ENCODE data around the gene GTPBP3. TPM values are rescaled to one million over a fixed set of nuclear protein-coding genes. Genes with fewer than 3 reads are reported as not detected.

The GTPBP3 gene
- total RNA-seq, 1 experiment from 2014 or later: 42.5 TPM

DNA sequence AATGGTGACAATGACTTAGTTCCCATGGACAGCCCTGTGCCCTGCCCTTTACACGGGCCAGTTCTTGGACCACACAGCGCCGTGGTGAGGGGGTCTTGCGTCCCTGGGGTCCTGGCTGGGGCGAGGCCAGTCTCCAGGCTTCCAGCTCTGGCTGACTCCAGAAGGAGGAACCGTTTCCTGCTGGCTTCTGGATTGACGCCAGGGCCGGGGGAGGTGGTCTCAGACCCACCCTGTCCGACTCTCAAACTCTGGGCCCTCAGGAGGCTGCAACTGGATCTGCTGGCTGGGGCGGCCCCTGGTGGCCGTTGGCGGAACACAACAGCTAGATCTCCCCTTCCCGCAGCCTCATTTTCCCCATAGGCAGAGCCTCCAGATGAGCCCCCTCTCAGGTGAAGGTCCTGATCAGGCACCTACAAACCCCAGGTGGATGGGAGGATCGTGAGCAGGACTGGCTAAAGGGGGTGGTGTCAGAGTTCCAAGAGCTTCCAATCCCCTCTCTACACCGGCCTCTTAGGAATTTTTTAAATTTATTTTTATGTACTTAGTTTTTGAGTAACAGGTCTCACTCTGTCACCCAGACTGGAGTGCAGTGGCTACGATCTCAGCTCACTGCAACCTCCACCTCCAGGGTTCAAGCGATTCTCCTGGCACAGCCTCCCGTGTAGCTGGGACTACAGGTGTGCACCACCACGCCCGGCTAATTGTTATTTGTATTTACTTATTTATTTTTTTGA, 48.7 kb downstream of the GTPBP3 start:
- DNase-seq (ENCODE audit: low read depth): peak; percentile 69

DNA sequence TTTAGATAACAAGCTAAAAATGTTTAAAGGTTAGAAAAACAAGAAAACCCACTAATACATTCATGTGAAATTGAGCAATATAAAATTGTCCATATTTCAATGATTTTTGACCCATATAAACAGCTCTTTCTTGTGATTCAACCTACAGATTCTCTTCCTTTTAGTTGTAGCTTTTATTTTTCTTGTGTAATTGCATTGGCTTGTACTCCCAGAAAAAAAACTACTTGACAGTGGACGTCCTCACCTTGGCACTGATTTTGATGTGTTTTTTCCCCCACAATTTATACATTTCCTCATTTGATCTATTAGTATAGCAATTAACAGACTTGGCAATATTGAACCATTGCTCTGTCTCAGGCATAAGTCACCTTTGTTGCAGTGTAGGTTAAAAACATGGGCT, 51.9 kb downstream of the GTPBP3 start:
- no peak for DNase-seq (ENCODE audit: low read depth)

DNA sequence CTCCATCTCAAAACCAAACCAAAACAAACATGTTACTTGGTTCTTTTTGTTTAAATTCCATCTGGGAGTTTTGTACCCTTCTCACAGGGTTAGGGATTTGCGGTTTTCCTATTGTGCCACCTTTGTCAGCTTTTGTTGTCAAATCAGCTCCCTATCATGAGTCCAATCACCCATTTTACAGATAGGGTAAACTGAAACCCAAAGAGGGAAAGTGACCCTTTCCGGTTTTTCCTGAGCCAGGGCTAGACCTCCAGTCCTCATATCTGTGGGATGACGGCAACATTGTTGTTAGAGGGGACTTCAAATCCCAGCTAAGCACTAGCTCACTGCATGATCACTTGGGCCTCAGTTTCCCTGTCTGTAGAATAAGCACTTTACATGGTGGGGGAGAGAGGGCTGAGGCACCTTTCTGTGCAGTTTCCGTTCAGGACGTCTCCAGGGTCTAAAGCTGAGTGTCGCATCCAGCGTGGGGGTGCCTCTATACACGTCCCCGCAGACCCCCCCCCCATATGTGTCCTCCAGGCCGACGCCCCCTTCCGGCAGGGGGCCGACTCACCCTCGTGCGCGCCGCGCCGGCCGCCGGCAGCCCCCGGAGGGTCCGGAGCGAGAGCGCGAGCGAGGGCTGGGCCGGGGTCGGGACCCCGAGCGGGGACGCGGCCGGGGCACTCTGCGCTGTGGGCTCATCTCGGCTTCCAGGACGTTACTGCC, 52.8 kb downstream of the GTPBP3 start:
- no peak for DNase-seq (ENCODE audit: low read depth)

DNA sequence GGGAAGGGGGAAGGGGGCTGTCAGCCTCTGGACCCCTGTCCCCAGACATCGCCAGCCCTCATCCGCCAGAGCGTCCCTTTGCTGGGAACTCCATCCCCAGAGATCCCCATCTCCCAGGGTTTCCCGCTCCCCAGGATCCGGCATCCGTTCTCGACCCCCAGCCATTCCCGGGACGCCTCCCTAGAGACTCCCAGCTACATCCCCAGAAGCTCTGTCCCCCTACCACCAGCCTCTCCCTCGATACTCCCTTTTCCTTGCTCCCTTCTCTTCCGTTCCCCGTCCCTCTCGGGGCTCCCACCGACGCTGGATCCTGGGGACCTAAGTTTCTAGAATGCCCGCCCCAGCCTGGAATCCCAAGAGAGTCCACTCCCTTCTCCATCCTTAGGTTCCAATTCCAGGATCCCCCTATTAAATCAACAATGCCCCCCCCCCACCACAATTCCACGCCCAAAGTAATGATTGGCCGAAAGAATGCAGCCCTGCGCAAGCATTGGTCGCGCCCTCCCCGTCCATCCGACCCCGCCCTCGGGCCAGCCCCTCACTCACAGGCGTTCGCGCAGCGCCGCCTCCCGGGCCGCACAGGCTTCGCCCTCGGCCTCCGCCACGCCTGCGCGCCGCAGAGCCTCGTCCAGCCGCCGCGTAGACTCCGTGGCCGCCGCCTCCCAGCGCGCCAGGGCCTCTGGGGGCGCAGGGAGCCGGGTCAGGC, 53.5 kb downstream of the GTPBP3 start:
- DNase-seq (ENCODE audit: low read depth): peak; percentile 96

DNA sequence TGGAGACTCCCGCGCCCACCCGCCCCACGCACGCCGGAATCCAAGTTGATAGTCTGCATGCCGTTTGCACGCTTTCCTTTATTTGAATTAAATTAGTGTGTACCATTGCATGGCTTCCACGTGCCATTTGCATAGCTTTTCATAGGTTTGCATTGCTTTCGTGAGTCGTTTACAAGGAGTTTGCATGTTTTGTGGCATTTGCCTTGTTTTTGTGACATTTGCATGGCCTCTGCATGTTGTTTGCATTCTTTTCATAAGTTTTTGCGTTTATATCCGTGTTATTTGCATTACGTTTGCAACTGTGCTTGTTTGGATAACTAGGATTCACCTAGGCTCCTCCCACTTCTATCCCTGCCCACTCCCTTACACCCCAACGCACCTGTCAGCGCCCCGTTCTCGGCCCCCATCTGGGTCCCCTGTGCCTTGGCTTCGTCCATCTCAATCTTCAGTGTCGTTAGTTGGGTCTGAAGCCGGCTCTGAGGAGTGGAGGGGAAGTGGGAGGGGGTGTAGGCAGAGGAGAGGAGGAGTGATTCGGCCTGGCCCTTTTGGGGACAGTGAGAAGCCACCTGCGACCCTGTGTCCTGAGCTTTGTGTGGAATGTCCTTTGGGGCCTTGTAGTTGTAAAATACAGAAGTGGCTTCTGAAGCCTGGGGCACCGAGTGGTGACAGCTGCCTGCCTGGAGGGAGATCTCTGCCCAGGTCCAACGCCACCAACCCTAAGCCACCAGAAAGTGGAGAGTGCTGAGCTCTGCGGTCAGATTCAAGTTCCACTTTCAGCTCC, 54.2 kb downstream of the GTPBP3 start:
- DNase-seq (ENCODE audit: low read depth): no peak

Other genes with a start within 250 kb of the GTPBP3 start
- gene USE1, start 122.2 kb upstream of the GTPBP3 start, total RNA-seq (2014; rRNA removed; shearing (Covaris generic)): 25.5 and 33.5 TPM in 2 replicates
- gene OCEL1, start 111.3 kb upstream of the GTPBP3 start, total RNA-seq (2014; rRNA removed; shearing (Covaris generic)): 0.18 and 1.6 TPM in 2 replicates
- gene NR2F6, start 91.6 kb upstream of the GTPBP3 start, total RNA-seq (2014; rRNA removed; shearing (Covaris generic)): 44.5 and 51.8 TPM in 2 replicates
- gene USHBP1, start 72.8 kb upstream of the GTPBP3 start, total RNA-seq (2014; rRNA removed; shearing (Covaris generic)): not detected in 2 replicates
- gene BABAM1, start 70.1 kb upstream of the GTPBP3 start, total RNA-seq (2014; rRNA removed; shearing (Covaris generic)): 174 and 192 TPM in 2 replicates
- gene ANKLE1, start 55.7 kb upstream of the GTPBP3 start, total RNA-seq (2014; rRNA removed; shearing (Covaris generic)): 1.6 and 2.3 TPM in 2 replicates
- gene ABHD8, start 34.1 kb upstream of the GTPBP3 start, total RNA-seq (2014; rRNA removed; shearing (Covaris generic)): 7.6 and 11.6 TPM in 2 replicates
- gene MRPL34, start 31.7 kb upstream of the GTPBP3 start, total RNA-seq (2014; rRNA removed; shearing (Covaris generic)): 68.9 and 94.4 TPM in 2 replicates
- gene DDA1, start 28.0 kb upstream of the GTPBP3 start, total RNA-seq (2014; rRNA removed; shearing (Covaris generic)): 50.1 and 63.0 TPM in 2 replicates
- gene ANO8, start 2.7 kb upstream of the GTPBP3 start, total RNA-seq (2014; rRNA removed; shearing (Covaris generic)): 2.5 TPM in 2 replicates
- not detected in 2 replicates for gene PLVAP, start 39.8 kb downstream of the GTPBP3 start, total RNA-seq (2014; rRNA removed; shearing (Covaris generic))
- 0.69 TPM in 1 of 2 replicates, not detected in the other for gene CCDC194, start 56.6 kb downstream of the GTPBP3 start, total RNA-seq (2014; rRNA removed; shearing (Covaris generic))
- 0.83 and 4.4 TPM in 2 replicates for gene BST2, start 68.1 kb downstream of the GTPBP3 start, total RNA-seq (2014; rRNA removed; shearing (Covaris generic))
- gene MVB12A, start 82.5 kb downstream of the GTPBP3 start, total RNA-seq (2014; rRNA removed; shearing (Covaris generic)): 82.3 and 102 TPM in 2 replicates
- not detected in 2 replicates for gene TMEM221, start 111.1 kb downstream of the GTPBP3 start, total RNA-seq (2014; rRNA removed; shearing (Covaris generic))
- not detected in 2 replicates for gene NXNL1, start 123.4 kb downstream of the GTPBP3 start, total RNA-seq (2014; rRNA removed; shearing (Covaris generic))
- 0.98 and 3.7 TPM in 2 replicates for gene SLC27A1, start 133.0 kb downstream of the GTPBP3 start, total RNA-seq (2014; rRNA removed; shearing (Covaris generic))
- 40.8 and 95.0 TPM in 2 replicates for gene PGLS, start 174.1 kb downstream of the GTPBP3 start, total RNA-seq (2014; rRNA removed; shearing (Covaris generic))
- gene COLGALT1, start 218.1 kb downstream of the GTPBP3 start, total RNA-seq (2014; rRNA removed; shearing (Covaris generic)): 58.8 and 60.5 TPM in 2 replicates

All from Daoy (cell line).